Dedifferentiated amniotic fluid mesenchymal stem cell (primary cell): Measurements from ENCODE around the gene TPK1.
"Not testable (repeated sequence)": the region's sequence is repeated elsewhere in the genome, so short reads cannot be mapped to it uniquely, and the experiment has no call there.

Experiments used
- DNase-seq: peaks from one replicate; pipeline ENCODE4 v3.0.0-alpha.2; 2016; ENCODE audit errors: extremely low spot score

Gene TPK1

DNA sequence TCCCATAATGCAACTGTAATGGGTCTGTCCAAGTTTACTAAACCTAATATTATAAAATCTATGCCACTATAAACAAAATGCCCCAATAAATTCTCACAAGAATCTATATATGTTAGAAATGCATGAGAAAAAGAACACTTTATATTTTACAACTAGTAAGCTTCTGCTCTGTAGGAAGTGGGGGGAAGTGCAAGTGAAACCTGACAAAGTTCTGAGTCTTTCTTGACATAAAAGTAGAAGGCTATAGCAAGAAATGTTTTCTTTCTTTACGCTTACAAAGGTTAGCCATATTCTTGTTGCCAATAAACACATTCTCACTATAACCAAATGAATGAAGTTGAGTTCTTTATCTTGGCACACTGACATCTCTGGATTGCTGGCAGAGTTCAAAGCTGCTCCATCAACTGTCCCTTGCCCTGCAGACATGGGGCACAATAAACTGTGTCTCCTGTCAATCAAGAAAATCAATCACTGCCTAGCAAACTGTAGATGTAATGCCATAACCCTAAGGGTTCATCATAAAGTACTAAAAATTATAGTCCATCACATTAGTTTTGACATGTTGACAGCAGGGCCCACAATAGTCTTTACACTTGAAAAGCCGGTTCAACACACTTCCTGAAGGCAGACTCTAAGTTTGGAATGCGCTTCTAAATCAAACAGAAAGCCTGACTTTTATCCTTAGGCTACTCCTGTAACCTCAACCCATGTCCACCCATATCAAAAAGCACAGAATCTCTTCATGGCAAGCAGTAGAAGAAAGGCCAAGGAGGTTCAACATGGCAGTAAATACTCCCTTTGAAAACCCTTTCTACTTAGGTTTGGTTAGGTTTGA lies 58.6 kb downstream of the TPK1 start:
- DNase-seq, result no peak

DNA sequence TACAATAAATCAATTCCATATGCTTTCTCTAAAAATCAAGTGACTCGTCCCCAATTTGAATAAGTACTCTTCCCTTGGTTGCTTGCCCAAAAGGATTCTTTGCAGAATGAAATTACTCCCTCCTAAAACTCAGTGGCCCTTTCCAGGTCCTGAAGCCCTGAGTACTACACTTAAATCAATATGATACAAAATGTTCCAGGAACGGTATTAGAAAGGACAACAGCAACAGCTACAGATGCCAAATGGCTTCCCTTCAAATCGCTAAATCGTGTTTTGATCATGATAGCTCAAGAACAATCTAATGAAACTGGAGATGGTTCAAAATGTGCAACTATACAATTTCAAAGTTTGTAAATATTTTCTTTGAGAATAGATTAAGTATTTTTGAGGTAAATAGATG lies 59.4 kb downstream of the TPK1 start:
- DNase-seq, result no peak

DNA sequence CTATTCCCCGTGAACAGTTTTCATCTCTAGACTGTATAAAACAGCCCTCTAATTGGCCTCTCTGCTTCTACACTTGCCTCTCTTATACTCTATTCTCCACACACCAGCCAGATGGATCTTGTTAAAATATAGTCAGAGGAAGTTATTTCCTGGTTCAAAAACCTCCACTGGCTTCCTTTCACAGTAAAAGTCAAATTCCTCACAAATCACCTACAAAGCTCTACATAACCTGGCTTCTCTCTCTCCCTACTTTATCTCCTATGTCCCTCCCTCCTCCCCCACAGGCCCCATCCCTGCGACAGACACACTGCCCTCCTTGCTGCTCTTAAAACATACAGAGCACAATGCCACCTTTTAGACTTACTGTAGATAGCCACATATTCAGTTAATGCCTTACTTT lies 60.1 kb downstream of the TPK1 start:
- no peak for DNase-seq

DNA sequence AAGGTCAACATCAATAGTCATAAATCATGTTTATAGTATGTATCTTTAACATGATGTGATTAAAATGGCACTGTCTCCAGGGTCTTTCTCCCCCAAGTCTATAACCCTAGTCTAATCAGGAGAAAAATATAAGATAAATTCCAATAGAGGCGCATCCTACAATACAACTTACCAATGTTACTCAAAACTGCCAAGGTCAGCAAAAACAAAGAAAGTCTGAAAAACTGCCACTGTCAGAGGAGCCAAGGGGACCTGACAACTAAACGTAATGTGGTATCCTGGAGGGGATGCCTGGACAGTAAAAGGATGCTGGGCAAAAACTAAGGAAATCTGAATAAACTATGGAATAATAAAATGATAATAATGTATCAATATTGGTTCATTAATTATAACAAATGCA lies 63.9 kb downstream of the TPK1 start:
- no peak for DNase-seq

DNA sequence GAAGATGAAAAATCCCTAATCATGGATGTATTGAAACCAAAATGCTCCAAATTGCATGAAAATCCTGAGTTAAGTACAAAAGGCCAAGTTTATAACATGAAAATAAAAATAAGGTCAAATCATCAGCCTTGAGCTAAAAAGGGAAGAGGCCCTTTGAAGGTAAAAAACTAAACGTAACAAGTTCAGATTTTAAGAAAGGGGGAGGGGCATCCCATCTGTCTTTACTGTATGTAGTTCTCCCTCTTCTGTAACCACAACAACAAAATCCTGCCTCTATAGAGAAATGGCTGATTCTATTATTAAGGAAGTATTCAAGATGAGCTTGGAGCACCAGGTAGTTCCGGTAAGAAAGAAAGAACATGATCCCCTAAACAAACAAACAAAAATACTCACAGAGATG lies 64.7 kb downstream of the TPK1 start:
- no peak for DNase-seq

DNA sequence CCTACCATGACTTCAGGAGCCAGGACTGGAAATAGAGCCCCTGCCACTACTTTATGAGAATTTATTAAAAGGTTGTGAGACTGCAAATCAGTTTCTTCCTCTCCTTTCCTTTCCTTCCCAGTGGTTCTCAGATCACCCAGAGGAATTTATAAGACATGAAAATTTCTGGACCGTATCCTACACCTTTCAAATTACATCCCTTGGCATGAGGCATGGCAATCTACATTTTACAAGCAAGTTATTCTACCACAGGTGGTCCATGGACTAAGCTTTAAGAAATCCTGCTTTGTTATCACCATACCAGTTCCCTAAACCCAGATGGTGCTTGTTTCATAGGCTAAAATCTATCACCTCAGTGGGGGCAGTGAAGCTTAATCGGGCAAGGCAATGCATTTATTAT lies 66.5 kb downstream of the TPK1 start:
- no peak for DNase-seq

DNA sequence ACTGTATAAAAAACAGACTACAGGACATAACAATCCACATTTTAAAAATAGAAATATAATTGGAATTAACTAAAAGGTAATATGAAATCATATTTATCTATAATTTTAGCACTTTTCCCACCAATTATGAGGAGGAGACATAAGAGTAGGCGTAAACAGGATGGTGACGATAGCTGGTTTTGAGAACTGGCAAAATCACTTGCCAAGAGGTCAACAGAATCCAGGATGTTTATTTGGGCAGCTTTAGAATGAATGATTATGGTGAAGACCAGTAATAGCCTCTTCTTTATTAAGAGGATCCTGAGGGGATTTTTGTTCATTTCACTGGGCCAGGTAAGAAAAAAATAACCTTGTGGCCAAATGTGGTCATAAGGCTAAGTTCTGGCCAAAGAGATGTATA lies 67.2 kb downstream of the TPK1 start:
- no peak for DNase-seq

DNA sequence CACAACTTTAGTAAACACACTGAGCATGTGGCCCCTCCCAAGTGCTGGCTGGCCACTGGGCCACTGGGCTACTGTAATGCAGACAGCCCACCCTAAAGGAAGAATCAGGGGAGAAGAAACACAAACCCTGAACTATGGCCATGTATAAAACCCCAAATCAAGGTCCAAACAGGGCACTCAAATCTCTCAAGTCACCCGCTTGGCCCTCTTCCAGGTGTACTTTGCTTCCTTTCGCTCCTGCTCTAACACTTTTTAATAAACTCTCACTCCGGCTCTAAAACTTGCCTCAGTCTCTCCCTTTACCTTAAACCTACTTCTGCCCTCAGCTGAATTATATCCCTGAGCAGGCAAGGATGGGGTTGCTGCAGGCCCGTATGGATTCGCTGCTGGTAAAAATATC lies 72.6 kb downstream of the TPK1 start:
- no peak for DNase-seq

DNA sequence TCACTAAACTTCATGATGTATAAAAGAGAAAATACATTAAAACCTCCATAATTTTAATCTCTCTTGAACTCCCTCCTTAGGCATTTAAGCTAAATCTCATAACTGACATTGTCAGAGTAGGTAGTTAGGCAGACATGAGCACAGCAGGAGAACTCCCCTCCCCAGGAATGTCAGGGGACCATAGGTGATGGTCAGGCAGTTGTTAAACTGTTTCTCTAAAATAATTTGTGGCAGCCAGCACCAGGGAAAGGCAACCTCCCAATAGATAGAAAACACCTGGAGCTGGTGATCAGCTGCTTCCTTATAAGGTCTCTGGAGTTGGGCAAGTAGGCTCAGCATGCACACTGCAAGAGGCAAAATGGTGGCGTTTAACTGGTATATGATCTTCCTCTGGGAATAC lies 73.0 kb downstream of the TPK1 start:
- DNase-seq, result no peak

DNA sequence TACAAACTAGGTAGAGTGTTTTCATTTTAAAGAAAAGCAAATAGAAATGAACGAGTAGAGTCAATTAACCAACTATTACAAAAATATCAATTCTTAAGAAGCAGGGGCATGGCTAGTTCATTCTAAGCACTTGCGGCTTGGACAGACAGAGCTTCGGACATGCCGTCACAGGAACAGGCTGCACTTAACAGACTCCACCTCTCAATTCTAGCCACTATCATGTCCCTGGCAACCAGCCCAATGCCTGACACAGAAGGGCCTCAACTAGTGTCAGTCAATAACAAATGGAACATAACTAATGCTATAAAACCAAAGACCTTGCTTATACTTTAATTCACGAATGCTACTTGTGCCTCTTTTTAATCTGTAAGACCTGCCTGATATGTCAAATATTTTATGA lies 74.4 kb downstream of the TPK1 start:
- DNase-seq, result no peak

DNA sequence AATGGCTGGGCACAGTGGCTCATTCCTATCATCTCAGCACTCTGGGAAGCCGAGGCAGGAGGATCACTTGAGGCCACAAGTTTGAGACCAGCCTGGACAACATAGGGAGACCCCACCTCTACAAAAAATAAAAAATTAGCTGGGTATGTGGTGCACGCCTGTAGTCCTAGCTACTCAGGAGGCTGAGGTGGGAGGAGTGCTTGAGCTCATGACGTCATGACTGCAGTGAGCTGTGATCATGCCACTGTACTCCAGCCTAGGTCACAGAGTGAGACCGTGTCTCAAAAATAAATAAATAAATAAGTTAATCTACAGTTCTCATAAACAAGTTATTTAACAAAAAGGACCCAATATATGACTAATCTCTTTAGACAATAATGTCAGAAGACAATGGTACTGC lies 76.2 kb downstream of the TPK1 start:
- DNase-seq, result no peak

DNA sequence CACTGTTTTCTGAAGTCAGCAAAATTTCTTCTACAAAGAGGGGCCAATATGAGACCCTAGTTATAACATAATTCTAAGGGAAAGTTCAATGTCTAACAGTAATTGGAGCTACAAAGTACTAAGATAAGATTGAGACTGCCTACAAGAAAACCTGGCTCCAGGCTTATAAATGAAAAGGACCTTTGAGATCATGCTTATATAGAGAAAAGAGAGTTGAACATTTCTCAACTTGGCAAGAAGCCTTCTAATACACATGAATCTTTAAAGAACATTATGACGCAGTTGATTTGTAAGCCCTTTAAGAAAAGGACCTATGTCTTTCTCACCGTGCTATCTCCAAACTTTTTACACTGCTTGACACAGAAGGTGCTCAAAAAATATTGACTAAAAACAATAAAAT lies 87.9 kb downstream of the TPK1 start:
- no peak for DNase-seq

DNA sequence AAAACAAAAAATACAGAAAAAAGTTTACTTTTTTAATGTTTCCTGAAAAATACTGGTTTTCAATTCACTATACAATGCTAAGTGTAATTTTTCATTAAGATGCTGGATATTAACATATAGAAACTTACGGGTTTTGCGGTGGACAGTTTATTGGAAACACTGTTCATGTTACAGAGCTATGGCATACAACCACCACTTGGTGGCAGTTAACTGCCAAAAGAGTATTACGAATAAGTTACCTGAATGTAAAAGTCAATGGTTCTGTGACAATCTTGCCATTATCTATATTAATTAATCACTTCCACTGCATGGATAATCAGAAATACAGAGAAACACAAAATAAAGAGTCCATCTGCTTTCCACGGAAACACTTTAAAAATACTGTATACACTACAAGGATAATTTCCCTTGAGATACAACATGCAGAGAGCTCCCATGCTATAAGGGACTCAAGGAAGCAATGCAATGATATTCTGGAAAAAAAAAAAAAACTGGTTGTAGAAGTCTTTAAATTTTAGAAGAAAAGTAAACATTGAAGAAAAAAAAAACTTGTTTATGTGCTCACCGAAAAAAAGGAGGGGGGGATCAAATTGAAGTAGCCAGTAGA lies 97.0 kb downstream of the TPK1 start:
- peak; percentile 22 for DNase-seq

DNA sequence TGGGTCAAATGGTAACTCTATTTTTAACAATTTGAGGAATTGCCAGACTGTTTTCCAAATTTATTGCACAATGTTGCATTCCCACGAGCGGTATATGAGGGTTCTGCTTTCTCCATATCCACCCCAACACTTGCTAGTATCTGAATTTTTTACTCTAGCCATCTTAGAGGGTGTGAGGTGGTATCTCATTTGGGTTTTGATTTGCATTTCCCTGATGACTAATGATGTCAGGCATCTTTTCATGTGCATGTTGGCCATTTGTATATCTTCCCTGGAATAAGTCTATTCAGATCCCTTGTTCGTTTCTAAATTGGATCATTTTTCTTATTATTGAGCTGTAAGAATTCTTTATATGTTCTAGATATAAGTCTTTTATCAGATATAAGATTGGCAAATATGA lies 97.7 kb downstream of the TPK1 start:
- DNase-seq, result no peak

DNA sequence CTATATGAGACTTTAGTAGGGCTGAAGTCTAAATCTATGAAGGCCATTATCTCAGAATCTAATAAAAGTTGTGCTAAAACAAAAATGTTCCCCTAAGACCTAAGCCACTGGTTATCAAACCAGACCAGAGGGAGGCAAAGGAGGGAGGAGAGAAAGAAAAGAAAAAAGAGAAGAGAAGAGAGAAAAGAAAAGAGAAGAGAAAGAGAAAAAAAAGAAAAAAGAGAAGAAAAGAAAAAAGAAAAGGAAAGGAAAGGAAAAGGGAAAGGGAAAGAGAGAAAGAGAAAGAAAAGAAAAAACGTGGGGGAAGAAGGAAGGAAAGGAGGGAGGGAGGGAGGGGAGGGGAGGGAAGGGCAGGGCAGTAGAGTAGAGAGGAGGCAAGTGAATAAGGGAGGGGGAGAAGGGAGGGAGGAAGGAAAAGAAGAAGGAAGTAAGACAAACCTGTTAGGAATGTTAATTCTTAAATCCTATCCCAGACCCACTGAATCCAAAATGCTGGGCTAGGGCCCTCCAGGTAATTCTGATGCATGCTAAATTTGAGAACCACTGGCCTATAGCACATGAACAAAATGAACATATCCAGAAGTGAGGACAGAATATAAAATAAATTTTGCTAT lies 98.9 kb downstream of the TPK1 start:
- DNase-seq, result no peak

DNA sequence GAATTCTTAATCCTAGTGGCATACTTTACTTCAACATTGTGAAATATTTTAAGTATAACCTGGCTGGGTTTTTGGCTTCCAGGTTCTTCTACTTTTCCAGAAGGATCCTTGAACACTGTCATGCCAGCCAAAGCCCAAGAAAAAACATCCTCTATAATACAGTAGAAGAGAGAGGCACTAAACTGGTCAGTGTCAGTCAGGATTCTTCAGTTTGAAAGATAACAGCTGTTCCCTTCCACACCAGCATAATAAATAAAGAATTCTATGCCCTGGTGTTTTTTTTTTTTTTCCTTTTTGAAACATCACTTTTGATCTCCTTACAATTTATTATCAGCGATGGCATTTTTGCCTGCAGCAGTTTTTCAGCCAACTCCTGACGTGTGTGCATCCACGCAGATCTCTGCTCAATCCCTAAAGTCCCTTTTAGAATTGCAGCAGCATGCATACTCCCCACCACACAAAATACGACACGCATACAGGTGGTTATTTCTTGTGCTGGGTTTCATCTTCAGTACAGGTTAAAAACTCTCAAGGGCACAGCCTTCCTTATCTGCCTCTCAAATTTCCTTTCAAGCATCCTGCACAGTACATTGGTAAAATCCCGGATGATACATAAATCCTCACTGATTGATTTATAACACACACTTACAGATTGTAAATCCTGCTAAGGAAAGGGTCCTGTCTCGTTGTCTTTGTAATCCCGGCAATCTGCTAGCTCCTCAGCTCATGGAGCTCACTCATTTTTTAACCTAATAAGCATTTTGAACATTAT lies 100.2 kb downstream of the TPK1 start:
- DNase-seq, result no peak

DNA sequence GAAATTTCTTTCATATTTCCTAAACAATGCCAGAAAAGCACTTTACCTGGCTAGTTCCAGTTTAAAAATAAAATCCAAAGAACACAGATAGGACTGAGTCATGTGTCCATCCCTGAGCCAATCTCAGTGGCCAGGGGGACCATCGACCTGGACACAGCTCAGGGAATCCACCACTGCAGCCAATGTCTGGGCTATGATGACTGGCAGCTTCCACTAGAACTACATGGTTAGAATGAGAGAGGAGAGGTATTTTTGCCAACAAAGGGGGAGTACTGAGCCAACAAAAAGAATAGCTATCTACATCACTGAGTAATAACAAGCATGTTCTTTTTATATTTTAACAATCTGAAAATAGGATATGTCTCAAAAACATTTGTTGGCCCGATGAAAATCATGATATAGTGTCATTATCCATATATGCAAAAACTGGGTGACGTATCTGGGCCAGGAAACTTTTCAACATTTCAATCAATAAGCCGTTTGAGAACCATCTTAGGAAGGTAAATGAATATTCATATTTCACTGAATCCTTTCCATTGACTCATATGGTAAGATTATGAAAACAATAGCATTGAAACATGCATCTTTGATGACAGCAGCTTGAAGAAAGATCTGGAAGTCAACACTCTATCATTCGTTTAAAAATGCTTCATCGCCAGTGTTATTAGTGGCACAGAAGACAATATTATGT lies 104.0 kb downstream of the TPK1 start:
- no peak for DNase-seq

DNA sequence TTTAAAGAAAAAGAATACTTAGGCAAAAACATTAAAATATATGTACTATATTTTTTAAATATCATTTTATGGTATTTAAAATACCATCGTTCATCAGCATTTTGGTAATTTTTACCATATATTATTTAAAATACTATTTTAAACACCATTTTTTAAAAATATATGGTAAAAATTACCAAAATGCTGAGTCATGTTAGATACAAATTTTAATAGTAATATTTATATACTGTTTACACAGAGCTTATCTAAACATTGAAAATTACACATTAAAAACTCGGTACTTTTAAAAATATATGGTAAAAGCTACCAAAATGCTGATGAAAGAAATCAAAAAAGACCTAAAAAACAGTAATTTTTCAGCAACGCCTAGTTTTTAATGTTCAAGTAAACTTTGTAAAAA lies 105.6 kb downstream of the TPK1 start:
- DNase-seq, result no peak

DNA sequence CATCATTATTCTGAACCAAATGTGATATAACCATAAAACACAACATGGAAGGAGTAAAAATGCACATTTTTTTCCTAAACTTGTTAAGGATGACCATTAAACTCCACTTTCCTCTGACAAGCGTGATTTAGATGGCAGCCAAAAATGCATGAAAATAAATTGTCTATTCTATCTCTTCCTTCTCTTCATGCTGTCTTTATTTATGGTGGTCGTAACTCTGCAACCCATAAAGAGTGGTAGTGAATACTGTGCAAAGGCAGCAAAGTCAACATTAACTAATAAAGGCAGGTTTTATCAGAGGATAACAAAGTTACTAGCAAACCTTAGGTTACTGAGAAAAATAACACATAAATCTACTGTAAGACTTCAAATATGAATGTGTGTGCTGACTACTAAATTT lies 106.6 kb downstream of the TPK1 start:
- DNase-seq, result no peak

DNA sequence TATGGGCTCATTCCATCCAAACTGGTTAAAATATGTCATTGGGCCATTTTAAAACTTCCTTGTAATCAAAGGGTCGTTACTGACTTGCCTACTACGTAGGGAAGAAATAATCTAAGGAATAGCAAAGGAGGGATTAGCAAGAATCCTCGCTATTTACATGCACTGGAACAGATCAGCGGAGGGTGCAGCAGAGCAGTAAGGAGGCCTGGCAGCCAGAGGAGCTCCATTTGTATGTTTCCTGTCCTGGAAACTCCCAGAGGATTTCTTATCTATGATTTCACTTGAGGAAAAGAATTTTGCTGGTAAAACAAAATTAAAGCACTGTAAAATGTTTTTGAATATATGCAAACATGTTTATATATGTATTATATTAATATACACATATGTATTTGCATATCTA lies 107.3 kb downstream of the TPK1 start:
- DNase-seq, result no peak

DNA sequence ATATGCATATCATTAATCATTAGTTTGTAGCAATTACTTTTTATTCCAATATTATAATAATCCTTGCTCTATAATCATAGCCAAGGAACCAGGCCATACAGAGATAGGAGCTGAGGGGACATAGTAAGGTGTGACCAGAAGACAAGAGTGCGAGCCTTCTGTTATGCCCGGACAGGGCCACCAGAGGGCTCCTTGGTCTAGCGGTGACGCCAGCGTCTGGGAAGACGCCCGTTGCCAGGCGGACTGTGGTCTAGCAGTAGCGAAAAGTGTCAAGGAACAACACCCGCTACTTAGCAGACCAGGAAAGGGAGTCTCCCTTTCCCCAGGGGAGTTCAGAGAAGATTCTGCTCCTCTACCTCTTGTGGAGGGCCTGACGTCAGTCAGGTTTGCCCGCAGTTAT lies 109.0 kb downstream of the TPK1 start:
- DNase-seq, result not testable (repeated sequence)

DNA sequence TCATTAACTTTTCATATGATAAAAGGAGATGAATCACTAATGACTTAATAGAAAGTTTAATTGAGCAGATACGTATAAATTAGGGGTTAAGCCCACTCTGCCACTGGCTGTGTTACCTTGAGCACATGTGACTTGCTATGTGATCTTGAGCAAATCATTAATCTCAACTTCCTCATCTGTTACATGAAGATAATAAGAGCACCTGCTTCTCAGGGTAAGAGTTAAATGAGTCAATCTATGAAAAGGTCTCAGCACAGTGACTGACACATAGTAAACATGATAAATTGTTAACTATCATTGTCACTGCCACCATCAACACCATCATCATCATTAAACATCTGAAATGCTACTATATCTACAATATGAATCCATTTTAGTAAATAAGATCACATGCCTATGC lies 110.8 kb downstream of the TPK1 start:
- DNase-seq, result no peak
